Stimulated activated naive B cell treated with anti-CD40 and anti-IgM and Interleukin-4, amounts not matched to agents 10 μg/mL and 1 μg/mL and 100 μg/mL, for 72 hours (primary cell): ENCODE results near the gene TMX4.
A peak's percentile ranks its signal among the peaks of the same experiment; 100 is the strongest.

ENCODE experiments used
- ATAC-seq, 2 donors: fragments of 150-1000 bp; cut with Tn5 transposase; replicated peaks; 2 replicates each; pipeline ENCODE4 v1.10.0; 2021; ENCODE audit warnings: moderate library complexity in 1 of 2
- DNase-seq: peaks from one replicate; pipeline ENCODE4 v3.0.0; 2021
- H3K27ac Mint-ChIP-seq: one replicate; pipeline ENCODE4 v1.8.0; 2022; ENCODE audit warnings: mild to moderate bottlenecking, mixed read lengths
- H3K27me3 Mint-ChIP-seq, 2 donors: one replicate each; pipeline ENCODE4 v1.8.0; 2022; ENCODE audit warnings: mixed read lengths in 2 of 2
- H3K36me3 Mint-ChIP-seq, 2 donors: one replicate each; pipeline ENCODE4 v1.8.0; 2022; ENCODE audit warnings: mixed read lengths in 2 of 2, mild to moderate bottlenecking in 1 of 2
- H3K4me1 Mint-ChIP-seq, 2 donors: one replicate each; pipeline ENCODE4 v1.8.0; 2022; ENCODE audit warnings: mixed read lengths in 2 of 2, mild to moderate bottlenecking in 1 of 2
- H3K4me3 Mint-ChIP-seq, 2 donors: one replicate each; pipeline ENCODE4 v1.8.0; 2022; ENCODE audit warnings: mild to moderate bottlenecking in 2 of 2, mixed read lengths in 2 of 2, moderate library complexity in 1 of 2
- H3K9me3 Mint-ChIP-seq, 2 donors: one replicate each; pipeline ENCODE4 v1.8.0; 2022; ENCODE audit warnings: mixed read lengths in 2 of 2, mild to moderate bottlenecking in 1 of 2

TMX4 gene

GRCh38 chr20:8000796-8001195 lies 18.8 kb downstream of the TMX4 start:
- Mint-ChIP-seq H3K36me3 (peaks cover 11 to 16% of the 10 kb centered on the region in 2 donors), H3K9me3 (no peaks in the 10 kb centered on the region), H3K27me3 (no peaks in the 10 kb centered on the region), H3K4me1 (peaks cover 0 to under 1% of the 10 kb centered on the region in 2 donors), H3K4me3 (no peak overlapping the region), H3K27ac (no peak overlapping the region)
- DNase-seq (no peak), ATAC-seq (no peak)

- no peaks in the 10 kb centered on the region for H3K27me3 Mint-ChIP-seq
- no peak for DNase-seq
- H3K36me3 Mint-ChIP-seq: peaks cover 24 to 31% of the 10 kb centered on the region in 2 donors
- H3K27ac Mint-ChIP-seq: no peak overlapping the region
- H3K4me1 Mint-ChIP-seq: no peaks in the 10 kb centered on the region
- H3K4me3 Mint-ChIP-seq: no peak overlapping the region
- no peak for ATAC-seq
- H3K9me3 Mint-ChIP-seq: peaks cover 10 to 12% of the 10 kb centered on the region in 2 donors
These were observed 22.7 kb downstream of the TMX4 start for GRCh38 chr20:7996898-7997297.

- Mint-ChIP-seq H3K27me3 (no peaks in the 10 kb centered on the region), H3K4me1 (no peaks in the 10 kb centered on the region), H3K36me3 (peaks cover 18 to 33% of the 10 kb centered on the region in 2 donors), H3K27ac (no peak overlapping the region), H3K9me3 (peaks cover 10 to 12% of the 10 kb centered on the region in 2 donors), H3K4me3 (no peak overlapping the region)
- ATAC-seq (no peak), DNase-seq (no peak)
These were observed 24.8 kb downstream of the TMX4 start for GRCh38 chr20:7994809-7995208.

GRCh38 chr20:7993703-7994102 lies 25.9 kb downstream of the TMX4 start:
- no peak for DNase-seq
- no peak for ATAC-seq
- H3K9me3 Mint-ChIP-seq: peaks cover 10 to 12% of the 10 kb centered on the region in 2 donors
- no peaks in the 10 kb centered on the region for H3K4me1 Mint-ChIP-seq
- peaks cover 18 to 33% of the 10 kb centered on the region in 2 donors for H3K36me3 Mint-ChIP-seq
- H3K4me3 Mint-ChIP-seq: no peak overlapping the region
- H3K27me3 Mint-ChIP-seq: no peaks in the 10 kb centered on the region
- peak overlapping the region; percentile 3 for H3K27ac Mint-ChIP-seq

GRCh38 chr20:7993238-7993637 lies 26.3 kb downstream of the TMX4 start:
- Mint-ChIP-seq H3K36me3 (peaks cover 18 to 33% of the 10 kb centered on the region in 2 donors), H3K9me3 (peaks cover 10 to 12% of the 10 kb centered on the region in 2 donors), H3K4me1 (no peaks in the 10 kb centered on the region), H3K27me3 (no peaks in the 10 kb centered on the region), H3K27ac (peak overlapping the region; percentile 3), H3K4me3 (no peak overlapping the region)
- DNase-seq (no peak), ATAC-seq (no peak)

GRCh38 chr20:7990385-7990784 lies 29.2 kb downstream of the TMX4 start:
- Mint-ChIP-seq H3K9me3 (peaks cover 10 to 12% of the 10 kb centered on the region in 2 donors), H3K4me3 (no peak overlapping the region), H3K27me3 (no peaks in the 10 kb centered on the region), H3K36me3 (peaks cover 18 to 38% of the 10 kb centered on the region in 2 donors), H3K27ac (no peak overlapping the region), H3K4me1 (no peaks in the 10 kb centered on the region)
- DNase-seq: no peak
- ATAC-seq: no peak

GRCh38 chr20:7989379-7989778 lies 30.2 kb downstream of the TMX4 start:
- H3K27me3 Mint-ChIP-seq: no peaks in the 10 kb centered on the region
- DNase-seq (no peak), ATAC-seq (no peak)
- H3K9me3 Mint-ChIP-seq: peaks cover 7 to 9% of the 10 kb centered on the region in 2 donors
- H3K27ac Mint-ChIP-seq: no peak overlapping the region
- no peaks in the 10 kb centered on the region for H3K4me1 Mint-ChIP-seq
- peaks cover 15 to 31% of the 10 kb centered on the region in 2 donors for H3K36me3 Mint-ChIP-seq
- no peak overlapping the region for H3K4me3 Mint-ChIP-seq

GRCh38 chr20:7985916-7986315 lies 33.6 kb downstream of the TMX4 start:
- H3K27me3 Mint-ChIP-seq: no peaks in the 10 kb centered on the region
- no peak for DNase-seq
- ATAC-seq: no peak
- no peaks in the 10 kb centered on the region for H3K9me3 Mint-ChIP-seq
- H3K4me3 Mint-ChIP-seq: no peak overlapping the region
- peaks cover 4 to 19% of the 10 kb centered on the region in 2 donors for H3K36me3 Mint-ChIP-seq
- H3K4me1 Mint-ChIP-seq: no peaks in the 10 kb centered on the region
- H3K27ac Mint-ChIP-seq: no peak overlapping the region

GRCh38 chr20:7984192-7984591 lies 35.4 kb downstream of the TMX4 start:
- Mint-ChIP-seq H3K27ac (no peak overlapping the region), H3K9me3 (no peaks in the 10 kb centered on the region), H3K27me3 (no peaks in the 10 kb centered on the region), H3K4me1 (no peaks in the 10 kb centered on the region), H3K4me3 (no peak overlapping the region), H3K36me3 (peaks cover 6 to 18% of the 10 kb centered on the region in 2 donors)
- DNase-seq: no peak
- ATAC-seq: no peak

- DNase-seq (no peak), ATAC-seq (no peak)
- Mint-ChIP-seq H3K27me3 (no peaks in the 10 kb centered on the region), H3K36me3 (peaks cover 9 to 22% of the 10 kb centered on the region in 2 donors), H3K27ac (peak overlapping the region; percentile 2), H3K4me1 (no peaks in the 10 kb centered on the region), H3K9me3 (no peaks in the 10 kb centered on the region), H3K4me3 (no peak overlapping the region)
These were observed 38.2 kb downstream of the TMX4 start for GRCh38 chr20:7981374-7981773.

GRCh38 chr20:7980332-7981046 lies 39.1 kb downstream of the TMX4 start:
- Mint-ChIP-seq H3K27ac (no peak overlapping the region), H3K27me3 (no peaks in the 10 kb centered on the region), H3K36me3 (peaks cover 9 to 18% of the 10 kb centered on the region in 2 donors), H3K4me1 (no peaks in the 10 kb centered on the region), H3K9me3 (no peaks in the 10 kb centered on the region), H3K4me3 (no peak overlapping the region)
- ATAC-seq (peak; percentile 65 to 66), DNase-seq (no peak)

GRCh38 chr20:7977709-7978108 lies 41.9 kb downstream of the TMX4 start:
- ATAC-seq: no peak
- Mint-ChIP-seq H3K27ac (no peak overlapping the region), H3K9me3 (no peaks in the 10 kb centered on the region), H3K4me3 (no peak overlapping the region), H3K4me1 (no peaks in the 10 kb centered on the region), H3K36me3 (peaks cover 9 to 18% of the 10 kb centered on the region in 2 donors), H3K27me3 (no peaks in the 10 kb centered on the region)
- DNase-seq: no peak

- DNase-seq (no peak), ATAC-seq (no peak)
- Mint-ChIP-seq H3K27me3 (no peaks in the 10 kb centered on the region), H3K9me3 (no peaks in the 10 kb centered on the region), H3K4me3 (no peak overlapping the region), H3K36me3 (peaks cover 4 to 11% of the 10 kb centered on the region in 2 donors), H3K4me1 (no peaks in the 10 kb centered on the region), H3K27ac (no peak overlapping the region)
These were observed 43.6 kb downstream of the TMX4 start for GRCh38 chr20:7975851-7976414.

GRCh38 chr20:7974785-7975435 lies 44.7 kb downstream of the TMX4 start:
- Mint-ChIP-seq H3K9me3 (no peaks in the 10 kb centered on the region), H3K36me3 (peaks cover 3 to 4% of the 10 kb centered on the region in 2 donors), H3K27me3 (no peaks in the 10 kb centered on the region), H3K27ac (no peak overlapping the region), H3K4me1 (no peaks in the 10 kb centered on the region), H3K4me3 (no peak overlapping the region)
- DNase-seq: no peak
- ATAC-seq: no peak
